Measurements from ENCODE around the gene ZKSCAN7. TPM values are rescaled to one million over a fixed set of nuclear protein-coding genes. Genes with fewer than 3 reads are reported as not detected.
"Not testable (repeated sequence)": the region's sequence is repeated elsewhere in the genome, so short reads cannot be mapped to it uniquely, and the experiment has no call there.

The ZKSCAN7 gene
- total RNA-seq, 2 donors from 2014 or later, result 2.8 to 4.9 TPM

DNA sequence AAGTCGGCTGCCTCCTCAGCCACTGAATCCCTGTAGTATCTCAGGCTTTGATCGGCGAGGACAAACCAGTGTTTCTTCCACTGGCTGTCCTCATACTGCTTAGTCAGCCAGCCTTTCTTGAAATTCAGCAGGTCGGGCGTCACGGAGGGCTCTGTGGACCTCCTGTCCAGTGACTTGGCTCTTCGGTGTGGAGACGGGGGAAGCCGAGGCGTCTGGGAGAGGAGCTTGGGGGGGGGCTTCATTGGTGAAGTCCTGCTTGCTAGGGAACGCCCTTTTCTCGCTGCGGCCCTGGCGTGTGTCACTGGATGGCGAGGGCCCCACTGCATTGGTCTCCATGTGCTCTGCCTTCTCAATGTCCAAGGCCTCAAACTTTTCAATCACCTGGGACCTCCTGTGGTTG is 24.8 kb downstream of the ZKSCAN7 start:
- H3K4me3 Mint-ChIP-seq; DNase-seq; ATAC-seq (replicated peaks in 1 of 2); H3K27ac Mint-ChIP-seq; H3K4me1 Mint-ChIP-seq (ENCODE audit: low read depth): not testable (repeated sequence)
- H3K9me3 Mint-ChIP-seq, result peaks cover 6 to 11% of the 10 kb centered on the region in 2 donors
- peaks cover 19% of the 10 kb centered on the region for H3K27me3 Mint-ChIP-seq (ENCODE audit: low read depth)
- H3K36me3 Mint-ChIP-seq (ENCODE audit: insufficient read depth in 2 of 2), result peaks cover 13 to 22% of the 10 kb centered on the region in 2 donors

DNA sequence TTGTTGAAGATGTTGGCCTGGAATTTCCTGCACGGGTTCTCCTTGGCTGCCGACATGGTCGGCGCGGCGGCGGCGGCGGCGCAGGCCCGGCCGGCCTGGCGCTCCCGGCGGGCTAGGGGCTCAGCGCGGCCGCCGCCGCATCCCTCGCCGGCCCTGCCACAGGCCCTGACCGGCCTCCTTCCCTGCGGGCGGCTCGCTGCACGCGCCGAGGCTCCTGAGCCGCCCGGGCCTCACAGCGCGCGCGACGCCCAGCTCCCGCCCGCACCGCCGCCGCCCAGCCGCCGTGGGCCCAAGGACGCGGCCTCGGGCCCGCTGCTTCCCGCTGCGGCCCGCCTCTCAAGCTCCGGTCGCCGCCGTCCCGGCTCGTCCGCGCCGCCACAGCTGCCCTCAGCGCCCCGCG is 26.0 kb downstream of the ZKSCAN7 start:
- Mint-ChIP-seq H3K36me3 (ENCODE audit: insufficient read depth in 2 of 2) (peaks cover 13 to 22% of the 10 kb centered on the region in 2 donors), H3K4me1 (ENCODE audit: low read depth) (peaks cover 12% of the 10 kb centered on the region), H3K27me3 (ENCODE audit: low read depth) (peaks cover 30% of the 10 kb centered on the region)
- not testable (repeated sequence) for H3K4me3 Mint-ChIP-seq; DNase-seq; H3K27ac Mint-ChIP-seq; ATAC-seq (replicated peaks in 1 of 2); H3K9me3 Mint-ChIP-seq

DNA sequence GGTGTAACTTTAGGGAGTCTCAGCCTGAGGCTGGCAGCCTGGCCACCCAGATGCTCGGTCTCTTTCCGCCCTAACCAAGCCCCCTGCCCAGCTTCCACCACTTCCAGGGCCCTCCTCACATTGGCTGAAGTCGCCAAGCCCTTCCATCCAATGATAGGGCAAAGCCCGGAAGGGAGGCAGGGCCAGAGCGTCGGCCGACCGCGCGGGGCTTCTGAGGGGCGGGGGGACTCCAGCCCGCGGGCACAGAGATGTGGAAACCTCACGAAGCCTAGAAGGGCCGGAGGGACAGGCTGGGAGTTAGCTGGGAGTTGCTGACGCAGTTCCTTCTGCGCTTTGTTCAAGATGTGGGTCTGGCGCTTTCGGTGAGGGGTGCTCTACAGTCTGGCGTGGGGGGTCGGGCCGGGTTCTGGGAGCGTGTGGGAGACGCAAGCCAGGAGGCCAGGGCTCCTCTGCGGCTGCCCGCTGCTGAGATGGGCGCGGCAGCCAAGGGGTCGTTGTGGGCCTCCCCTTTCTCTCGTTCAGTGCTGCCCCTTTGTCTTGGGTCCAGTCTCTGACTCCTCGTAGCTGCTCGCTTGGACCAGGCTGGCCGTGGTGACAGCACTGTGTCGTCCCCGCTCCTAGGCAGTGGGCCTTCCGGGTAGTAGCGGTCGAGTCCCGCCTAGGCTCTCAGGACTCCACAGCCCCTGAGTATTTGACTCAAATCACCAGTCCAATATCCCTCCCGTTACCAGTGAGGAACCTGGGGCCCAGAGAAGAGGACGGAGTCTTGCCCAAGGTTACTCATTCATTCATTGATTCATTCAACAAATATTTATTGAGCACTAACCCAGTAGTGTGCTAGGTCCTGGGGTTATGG is 29.9 kb downstream of the ZKSCAN7 start, which contains the start of gene ZNF660:
ZNF660 (plus strand) TSS at position 319 of the 856 bp plus-strand sequence. CDS start 9,230 bp downstream, outside the sequence.
- Mint-ChIP-seq H3K4me3 (peak within 1 kb of the TSS; percentile 67 to 74), H3K27ac (no peak within 1 kb of the TSS), H3K4me1 (ENCODE audit: low read depth) (peaks cover 12% of the 10 kb centered on the region), H3K27me3 (ENCODE audit: low read depth) (peaks cover 33% of the 10 kb centered on the region), H3K36me3 (ENCODE audit: insufficient read depth in 2 of 2) (peaks cover 12 to 17% of the 10 kb centered on the region in 2 donors), H3K9me3 (peaks cover 16 to 17% of the 10 kb centered on the region in 2 donors)
- DNase-seq (peak; percentile 6), ATAC-seq (replicated peaks in 1 of 2) (peak; percentile 62 to 73)

DNA sequence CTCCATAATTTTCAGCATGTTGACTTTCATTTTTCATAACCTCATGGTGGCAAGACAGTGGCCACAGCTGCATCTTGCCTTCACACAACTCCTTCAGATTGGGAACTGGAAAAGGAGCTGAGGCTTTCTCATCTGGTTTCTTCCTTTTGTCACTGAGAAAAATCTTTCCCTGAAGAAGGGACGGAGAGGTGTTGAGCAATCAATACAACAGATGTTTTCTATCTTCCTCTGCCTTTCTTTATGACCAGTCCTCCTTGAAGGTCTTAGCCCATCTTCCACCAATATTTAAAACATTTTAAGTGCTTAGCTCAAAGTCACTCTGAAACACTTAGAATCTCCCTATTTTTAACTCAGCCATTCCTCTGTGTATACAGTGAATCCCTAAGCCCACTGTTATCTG is 41.6 kb downstream of the ZKSCAN7 start:
- Mint-ChIP-seq H3K4me1 (ENCODE audit: low read depth) (no peaks in the 10 kb centered on the region), H3K27ac (no peak overlapping the region), H3K27me3 (ENCODE audit: low read depth) (no peaks in the 10 kb centered on the region), H3K9me3 (peaks cover 13 to 22% of the 10 kb centered on the region in 2 donors), H3K4me3 (no peak overlapping the region), H3K36me3 (ENCODE audit: insufficient read depth in 2 of 2) (peaks cover 13 to 14% of the 10 kb centered on the region in 2 donors)
- DNase-seq (no peak), ATAC-seq (replicated peaks in 1 of 2) (no peak)

GRCh38 chr3:44601749-44602148 is 46.8 kb downstream of the ZKSCAN7 start:
- DNase-seq (no peak), ATAC-seq (replicated peaks in 1 of 2) (no peak)
- H3K9me3 Mint-ChIP-seq, result peaks cover 0 to under 1% of the 10 kb centered on the region in 2 donors
- no peak overlapping the region for H3K4me3 Mint-ChIP-seq
- no peaks in the 10 kb centered on the region for H3K27me3 Mint-ChIP-seq (ENCODE audit: low read depth)
- H3K4me1 Mint-ChIP-seq (ENCODE audit: low read depth), result no peaks in the 10 kb centered on the region
- peaks cover 0 to 1% of the 10 kb centered on the region in 2 donors for H3K36me3 Mint-ChIP-seq (ENCODE audit: insufficient read depth in 2 of 2)
- no peak overlapping the region for H3K27ac Mint-ChIP-seq

DNA sequence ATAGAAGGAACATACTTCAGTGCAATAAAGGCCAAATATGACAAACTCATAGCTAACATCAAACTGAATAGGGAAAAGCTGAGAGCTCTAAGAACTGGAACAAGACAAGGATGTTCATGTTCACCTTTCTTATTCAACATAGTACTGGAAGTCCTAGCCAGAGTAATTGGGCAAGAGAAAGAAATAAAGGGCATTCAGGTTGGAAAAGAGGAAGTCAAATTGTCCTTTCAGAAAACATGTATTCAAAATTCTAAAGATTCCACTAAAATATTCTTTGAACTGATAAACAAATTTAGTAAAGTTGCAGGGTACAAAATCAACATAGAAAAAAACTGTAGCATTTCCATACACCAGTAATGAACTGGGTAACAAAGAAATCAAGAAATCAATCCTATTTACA is 57.7 kb downstream of the ZKSCAN7 start:
- no peak overlapping the region for H3K4me3 Mint-ChIP-seq
- no peak for ATAC-seq (replicated peaks in 1 of 2)
- DNase-seq, result no peak
- H3K36me3 Mint-ChIP-seq (ENCODE audit: insufficient read depth in 2 of 2), result no peaks in the 10 kb centered on the region
- H3K9me3 Mint-ChIP-seq, result no peaks in the 10 kb centered on the region
- H3K27me3 Mint-ChIP-seq (ENCODE audit: low read depth), result no peaks in the 10 kb centered on the region
- peaks cover 6% of the 10 kb centered on the region for H3K4me1 Mint-ChIP-seq (ENCODE audit: low read depth)
- H3K27ac Mint-ChIP-seq, result no peak overlapping the region

Other genes with a start within 250 kb of the ZKSCAN7 start
- gene TCAIM, start 216.4 kb upstream of the ZKSCAN7 start, total RNA-seq, result 10 to 100 TPM; 23.4 to 25.3 TPM
- 10 to 100 TPM; 18.4 to 21.6 TPM for gene ZNF445, start 77.5 kb upstream of the ZKSCAN7 start, total RNA-seq
- 1 to 10 TPM in 1 of 2 donors, under 1 TPM in 1; 0.50 to 1.5 TPM for gene ZNF660, start 29.8 kb downstream of the ZKSCAN7 start, total RNA-seq
- 10 to 100 TPM; 14.8 to 15.7 TPM for gene ZNF197, start 69.8 kb downstream of the ZKSCAN7 start, total RNA-seq
- gene ZNF35, start 93.5 kb downstream of the ZKSCAN7 start, total RNA-seq, result 1 to 10 TPM; 4.9 to 8.3 TPM
- gene ZNF502, start 157.5 kb downstream of the ZKSCAN7 start, total RNA-seq, result 1 to 10 TPM in 1 of 2 donors, under 1 TPM in 1; 1.00 to 2.3 TPM
- 1 to 10 TPM; 3.6 to 6.2 TPM for gene ZNF501, start 174.4 kb downstream of the ZKSCAN7 start, total RNA-seq
- gene KIAA1143, start 206.4 kb downstream of the ZKSCAN7 start, total RNA-seq, result 10 to 100 TPM; 27.1 to 28.4 TPM
- 10 to 100 TPM; 32.4 to 40.1 TPM for gene KIF15, start 206.6 kb downstream of the ZKSCAN7 start, total RNA-seq

Measured in activated T-cell treated with anti-CD3 and anti-CD28 coated beads, Interleukin-2, amount 50 U/mL, for 72 hours (primary cell).